ENCODE results near the gene GNS.

DNA sequence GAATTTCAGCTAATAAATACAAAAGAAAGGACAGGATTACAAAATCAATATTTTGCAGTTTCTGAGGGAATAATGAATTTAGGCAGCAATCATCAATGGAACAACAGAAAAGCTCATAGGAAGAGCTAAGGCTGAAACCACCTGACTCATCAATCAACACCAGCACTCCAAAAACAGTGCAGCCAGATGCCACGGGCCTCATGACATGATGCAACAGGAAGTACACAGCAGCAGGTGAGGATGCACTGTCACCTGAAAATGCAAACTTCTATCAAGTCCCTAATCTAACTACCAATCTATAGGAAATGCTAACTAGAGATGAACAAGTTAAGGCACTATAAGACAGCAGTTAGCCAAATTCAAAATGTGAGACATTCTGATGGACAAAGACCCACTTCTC, 21.7 kb downstream of the GNS start:
- TF ChIP-seq POLR2A (IDR thresholded peaks at IDR 0.05), result no peak
- TF ChIP-seq, protein P1, sequence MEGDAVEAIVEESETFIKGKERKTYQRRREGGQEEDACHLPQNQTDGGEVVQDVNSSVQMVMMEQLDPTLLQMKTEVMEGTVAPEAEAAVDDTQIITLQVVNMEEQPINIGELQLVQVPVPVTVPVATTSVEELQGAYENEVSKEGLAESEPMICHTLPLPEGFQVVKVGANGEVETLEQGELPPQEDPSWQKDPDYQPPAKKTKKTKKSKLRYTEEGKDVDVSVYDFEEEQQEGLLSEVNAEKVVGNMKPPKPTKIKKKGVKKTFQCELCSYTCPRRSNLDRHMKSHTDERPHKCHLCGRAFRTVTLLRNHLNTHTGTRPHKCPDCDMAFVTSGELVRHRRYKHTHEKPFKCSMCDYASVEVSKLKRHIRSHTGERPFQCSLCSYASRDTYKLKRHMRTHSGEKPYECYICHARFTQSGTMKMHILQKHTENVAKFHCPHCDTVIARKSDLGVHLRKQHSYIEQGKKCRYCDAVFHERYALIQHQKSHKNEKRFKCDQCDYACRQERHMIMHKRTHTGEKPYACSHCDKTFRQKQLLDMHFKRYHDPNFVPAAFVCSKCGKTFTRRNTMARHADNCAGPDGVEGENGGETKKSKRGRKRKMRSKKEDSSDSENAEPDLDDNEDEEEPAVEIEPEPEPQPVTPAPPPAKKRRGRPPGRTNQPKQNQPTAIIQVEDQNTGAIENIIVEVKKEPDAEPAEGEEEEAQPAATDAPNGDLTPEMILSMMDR (IDR thresholded peaks at IDR 0.05), result no peak

All from testis (tissue), 2 donors.